ENCODE measurements around the gene UNCX.

GRCh38 chr7:1209097-1209496 is 23.6 kb upstream of the UNCX start:
- no peak for TF ChIP-seq CTCF (IDR thresholded peaks at IDR 0.05)
- TF ChIP-seq POLR2A (IDR thresholded peaks at IDR 0.05): no peak

Data from testis (tissue), 2 donors.